CD4-positive, alpha-beta T cell treated with Interleukin-6 at 100 ng/mL for 8 hours (primary cell): Measurements from ENCODE around the gene WDR4.
"Not testable (repeated sequence)": the region's sequence is repeated elsewhere in the genome, so short reads cannot be mapped to it uniquely, and the experiment has no call there.

Source experiments
- DNase-seq: peaks from one replicate; pipeline ENCODE4 v3.0.0-alpha.2; 2020; ENCODE audit warnings: mixed read lengths, low spot score

WDR4 gene

GRCh38 chr21:42852925-42853570 lies 26.3 kb downstream of the WDR4 start:
- DNase-seq, result no peak

- no peak for DNase-seq
Measured at GRCh38 chr21:42851812-42852665, 27.3 kb downstream of the WDR4 start.

- no peak for DNase-seq
Measured at GRCh38 chr21:42850866-42851391, 28.4 kb downstream of the WDR4 start.

GRCh38 chr21:42850463-42850862 lies 28.9 kb downstream of the WDR4 start:
- DNase-seq, result no peak

- no peak for DNase-seq
Measured at GRCh38 chr21:42849759-42850412, 29.5 kb downstream of the WDR4 start.

GRCh38 chr21:42848932-42849758 lies 30.2 kb downstream of the WDR4 start:
- no peak for DNase-seq

GRCh38 chr21:42848144-42848931 lies 31.0 kb downstream of the WDR4 start:
- DNase-seq, result not testable (repeated sequence)

- no peak for DNase-seq
Measured at GRCh38 chr21:42847726-42848125, 31.6 kb downstream of the WDR4 start.

GRCh38 chr21:42847051-42847707 lies 32.2 kb downstream of the WDR4 start:
- DNase-seq, result no peak

GRCh38 chr21:42846221-42846620 lies 33.1 kb downstream of the WDR4 start:
- no peak for DNase-seq

- no peak for DNase-seq
Measured at GRCh38 chr21:42845296-42845965, 33.9 kb downstream of the WDR4 start.

- no peak for DNase-seq
Measured at GRCh38 chr21:42844411-42845113, 34.8 kb downstream of the WDR4 start.

GRCh38 chr21:42843056-42843455 lies 36.3 kb downstream of the WDR4 start:
- DNase-seq, result no peak

- not testable (repeated sequence) for DNase-seq
Measured at GRCh38 chr21:42841916-42842655, 37.3 kb downstream of the WDR4 start.

- no peak for DNase-seq
Measured at GRCh38 chr21:42841156-42841915, 38.0 kb downstream of the WDR4 start.

- DNase-seq, result no peak
Measured at GRCh38 chr21:42840411-42841155, 38.8 kb downstream of the WDR4 start.
